HEK293 (cell line): ENCODE results near the gene CASK.

ENCODE experiments used
- HOXC10 ChIP-seq: sonication (generic); formaldehyde crosslinking; IDR thresholded peaks from 2 replicates; pipeline ENCODE4 v1.8.1; 2023; ENCODE audit warnings: mild to moderate bottlenecking, missing genetic modification reagents
- MZF1 ChIP-seq: fragments of 450-650 bp; formaldehyde crosslinking; IDR thresholded peaks from 2 replicates; pipeline ENCODE4 v1.5.1; 2017; ENCODE audit warnings: missing biosample characterization, missing genetic modification characterization, borderline replicate concordance
- WT1 ChIP-seq: fragments of 450-650 bp; formaldehyde crosslinking; IDR thresholded peaks from 2 replicates; pipeline ENCODE4 v1.5.1; 2016; ENCODE audit warnings: missing biosample characterization, missing genetic modification characterization
- ZBTB48 ChIP-seq: fragments of 450-650 bp; formaldehyde crosslinking; IDR thresholded peaks from 2 replicates; pipeline ENCODE4 v1.5.1; 2016; ENCODE audit warnings: missing biosample characterization, missing genetic modification characterization
- ZEB2 ChIP-seq: fragments of 450-650 bp; formaldehyde crosslinking; IDR thresholded peaks from 2 replicates; pipeline ENCODE4 v1.5.1; 2016; ENCODE audit warnings: missing biosample characterization, missing genetic modification characterization
- ZFHX2 ChIP-seq: fragments of 450-650 bp; formaldehyde crosslinking; conservative IDR thresholded peaks from 2 replicates; pipeline ENCODE4 v1.5.1; 2016; ENCODE audit warnings: missing biosample characterization, missing genetic modification characterization
- ZNF292 ChIP-seq: fragments of 450-650 bp; formaldehyde crosslinking; IDR thresholded peaks from 2 replicates; pipeline ENCODE4 v1.5.1; 2016; ENCODE audit warnings: low read depth, missing biosample characterization, missing genetic modification characterization, borderline replicate concordance
- ZNF555 ChIP-seq: fragments of 450-650 bp; formaldehyde crosslinking; conservative IDR thresholded peaks from 2 replicates; pipeline ENCODE4 v1.5.1; 2017; ENCODE audit warnings: missing biosample characterization, mild to moderate bottlenecking, missing genetic modification characterization, inconsistent platforms
- ZNF560 ChIP-seq: fragments of 450-650 bp; formaldehyde crosslinking; IDR thresholded peaks from 2 replicates; pipeline ENCODE4 v1.5.1; 2017; ENCODE audit warnings: missing biosample characterization, missing genetic modification characterization, borderline replicate concordance
- ZNF621 ChIP-seq: fragments of 450-650 bp; formaldehyde crosslinking; IDR thresholded peaks from 2 replicates; pipeline ENCODE4 v1.5.1; 2017; ENCODE audit warnings: missing biosample characterization, missing genetic modification characterization
- ZNF791 ChIP-seq: fragments of 450-650 bp; formaldehyde crosslinking; IDR thresholded peaks from 2 replicates; pipeline ENCODE4 v1.5.1; 2016; ENCODE audit warnings: missing biosample characterization, missing genetic modification characterization
- ZNF792 ChIP-seq: fragments of 450-650 bp; formaldehyde crosslinking; IDR thresholded peaks from 2 replicates; pipeline ENCODE4 v1.5.1; 2016; ENCODE audit warnings: missing biosample characterization, missing genetic modification characterization
- ZSCAN16 ChIP-seq: fragments of 450-650 bp; formaldehyde crosslinking; IDR thresholded peaks from 2 replicates; pipeline ENCODE4 v1.5.1; 2016; ENCODE audit warnings: missing biosample characterization, missing genetic modification characterization
- TF ChIP-seq, protein P1 (sequence below): fragments of 450-650 bp; formaldehyde crosslinking; IDR thresholded peaks from 2 replicates; pipeline ENCODE4 v1.5.1; 2016; ENCODE audit warnings: missing biosample characterization, missing genetic modification characterization
- TF ChIP-seq, protein P2 (sequence below): fragments of 450-650 bp; formaldehyde crosslinking; IDR thresholded peaks from 2 replicates; pipeline ENCODE4 v1.5.1; 2016; ENCODE audit warnings: missing biosample characterization, missing genetic modification characterization
- TF ChIP-seq, protein P3 (sequence below): fragments of 450-650 bp; formaldehyde crosslinking; IDR thresholded peaks from 2 replicates; pipeline ENCODE4 v1.5.1; 2017; ENCODE audit warnings: missing biosample characterization, missing genetic modification characterization
- TF ChIP-seq, protein P4 (sequence below): fragments of 450-650 bp; formaldehyde crosslinking; IDR thresholded peaks from 2 replicates; pipeline ENCODE4 v1.5.1; 2016; ENCODE audit warnings: missing biosample characterization, missing genetic modification characterization
- TF ChIP-seq, protein P5 (sequence below): fragments of 450-650 bp; formaldehyde crosslinking; IDR thresholded peaks from 2 replicates; pipeline ENCODE4 v1.5.1; 2016; ENCODE audit warnings: missing biosample characterization, missing genetic modification characterization
- TF ChIP-seq, protein P6 (sequence below): fragments of 450-650 bp; IDR thresholded peaks from 2 replicates; pipeline ENCODE4 v1.5.1; 2018; ENCODE audit warnings: missing biosample characterization, mild to moderate bottlenecking, missing genetic modification characterization
- TF ChIP-seq, protein P7 (sequence below): fragments of 450-650 bp; formaldehyde crosslinking; IDR thresholded peaks from 2 replicates; pipeline ENCODE4 v1.5.1; 2016; ENCODE audit warnings: missing biosample characterization, missing genetic modification characterization
- TF ChIP-seq, protein P8 (sequence below): fragments of 450-650 bp; formaldehyde crosslinking; IDR thresholded peaks from 2 replicates; pipeline ENCODE4 v1.5.1; 2017; ENCODE audit warnings: missing biosample characterization, missing genetic modification characterization
- TF ChIP-seq, protein P9 (sequence below): sonication (generic); formaldehyde crosslinking; IDR thresholded peaks from 2 replicates; pipeline ENCODE4 v1.8.1; 2022; ENCODE audit warnings: mild to moderate bottlenecking, moderate library complexity, missing genetic modification reagents

The CASK gene

DNA sequence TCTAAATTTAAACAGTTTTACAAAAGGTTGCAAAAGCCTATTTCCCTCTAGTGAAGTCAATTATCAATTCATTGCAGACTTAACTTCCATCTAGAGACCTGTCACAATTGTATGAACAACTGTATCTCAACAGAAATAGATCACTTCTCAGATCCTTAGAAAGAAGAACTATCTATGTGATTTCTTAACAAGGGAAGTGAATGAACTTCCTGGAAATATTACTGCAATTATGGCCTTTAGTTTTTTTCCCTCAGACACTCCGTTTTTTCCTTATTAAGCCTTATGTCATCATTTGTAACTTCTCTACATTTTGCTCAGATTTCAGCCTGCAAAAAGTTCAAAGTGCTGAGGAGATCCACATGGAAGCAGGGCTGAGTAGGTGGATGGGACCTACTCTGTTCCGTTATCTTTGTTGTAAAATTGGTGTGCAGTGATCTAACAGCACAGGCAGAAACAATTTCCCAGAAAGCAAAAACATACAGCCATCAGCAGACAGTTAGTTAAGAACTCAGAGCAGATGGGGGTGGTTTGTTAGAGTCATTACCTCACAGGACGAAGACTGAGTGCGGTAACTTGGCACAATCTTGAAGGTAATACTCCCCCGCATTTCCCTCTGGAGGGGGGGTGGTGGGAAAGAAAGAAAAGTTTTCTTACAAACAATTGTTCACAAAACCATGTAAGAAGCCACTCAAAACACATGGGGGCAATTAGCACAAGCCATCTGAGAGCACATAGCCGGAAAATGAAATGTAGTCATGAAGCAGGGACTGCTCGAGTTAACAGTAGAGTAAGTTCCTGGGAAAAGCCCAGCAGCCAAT is 363.9 kb downstream of the CASK start (continued):
- TF ChIP-seq ZNF791 (tag by site-specific recombination) (no peak), ZNF560 (tag by site-specific recombination) (no peak), ZSCAN16 (tag by site-specific recombination) (no peak), ZFHX2 (peak; percentile 52), ZNF792 (no peak), WT1 (tag by site-specific recombination) (peak; percentile 20; the same call in 1 of the 2 replicates), ZNF621 (tag by site-specific recombination) (no peak), HOXC10 (CRISPR knock-in tag) (no peak), MZF1 (tag by site-specific recombination) (no peak), ZBTB48 (tag by site-specific recombination) (no peak), ZNF555 (no peak), ZNF292 (tag by site-specific recombination) (no peak), ZEB2 (tag by site-specific recombination) (0 out of 2 replicates have a peak, but pooled peaks have one; percentile 25)
- TF ChIP-seq, protein P1, sequence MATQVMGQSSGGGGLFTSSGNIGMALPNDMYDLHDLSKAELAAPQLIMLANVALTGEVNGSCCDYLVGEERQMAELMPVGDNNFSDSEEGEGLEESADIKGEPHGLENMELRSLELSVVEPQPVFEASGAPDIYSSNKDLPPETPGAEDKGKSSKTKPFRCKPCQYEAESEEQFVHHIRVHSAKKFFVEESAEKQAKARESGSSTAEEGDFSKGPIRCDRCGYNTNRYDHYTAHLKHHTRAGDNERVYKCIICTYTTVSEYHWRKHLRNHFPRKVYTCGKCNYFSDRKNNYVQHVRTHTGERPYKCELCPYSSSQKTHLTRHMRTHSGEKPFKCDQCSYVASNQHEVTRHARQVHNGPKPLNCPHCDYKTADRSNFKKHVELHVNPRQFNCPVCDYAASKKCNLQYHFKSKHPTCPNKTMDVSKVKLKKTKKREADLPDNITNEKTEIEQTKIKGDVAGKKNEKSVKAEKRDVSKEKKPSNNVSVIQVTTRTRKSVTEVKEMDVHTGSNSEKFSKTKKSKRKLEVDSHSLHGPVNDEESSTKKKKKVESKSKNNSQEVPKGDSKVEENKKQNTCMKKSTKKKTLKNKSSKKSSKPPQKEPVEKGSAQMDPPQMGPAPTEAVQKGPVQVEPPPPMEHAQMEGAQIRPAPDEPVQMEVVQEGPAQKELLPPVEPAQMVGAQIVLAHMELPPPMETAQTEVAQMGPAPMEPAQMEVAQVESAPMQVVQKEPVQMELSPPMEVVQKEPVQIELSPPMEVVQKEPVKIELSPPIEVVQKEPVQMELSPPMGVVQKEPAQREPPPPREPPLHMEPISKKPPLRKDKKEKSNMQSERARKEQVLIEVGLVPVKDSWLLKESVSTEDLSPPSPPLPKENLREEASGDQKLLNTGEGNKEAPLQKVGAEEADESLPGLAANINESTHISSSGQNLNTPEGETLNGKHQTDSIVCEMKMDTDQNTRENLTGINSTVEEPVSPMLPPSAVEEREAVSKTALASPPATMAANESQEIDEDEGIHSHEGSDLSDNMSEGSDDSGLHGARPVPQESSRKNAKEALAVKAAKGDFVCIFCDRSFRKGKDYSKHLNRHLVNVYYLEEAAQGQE (tag by site-specific recombination) = no peak
- TF ChIP-seq, protein P2, sequence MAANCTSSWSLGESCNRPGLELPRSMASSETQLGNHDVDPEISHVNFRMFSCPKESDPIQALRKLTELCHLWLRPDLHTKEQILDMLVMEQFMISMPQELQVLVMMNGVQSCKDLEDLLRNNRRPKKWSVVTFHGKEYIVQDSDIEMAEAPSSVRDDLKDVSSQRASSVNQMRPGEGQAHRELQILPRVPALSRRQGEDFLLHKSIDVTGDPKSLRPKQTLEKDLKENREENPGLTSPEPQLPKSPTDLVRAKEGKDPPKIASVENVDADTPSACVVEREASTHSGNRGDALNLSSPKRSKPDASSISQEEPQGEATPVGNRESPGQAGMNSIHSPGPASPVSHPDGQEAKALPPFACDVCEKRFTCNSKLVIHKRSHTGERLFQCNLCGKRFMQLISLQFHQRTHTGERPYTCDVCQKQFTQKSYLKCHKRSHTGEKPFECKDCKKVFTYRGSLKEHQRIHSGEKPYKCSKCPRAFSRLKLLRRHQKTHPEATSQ = no peak
- TF ChIP-seq, protein P3, sequence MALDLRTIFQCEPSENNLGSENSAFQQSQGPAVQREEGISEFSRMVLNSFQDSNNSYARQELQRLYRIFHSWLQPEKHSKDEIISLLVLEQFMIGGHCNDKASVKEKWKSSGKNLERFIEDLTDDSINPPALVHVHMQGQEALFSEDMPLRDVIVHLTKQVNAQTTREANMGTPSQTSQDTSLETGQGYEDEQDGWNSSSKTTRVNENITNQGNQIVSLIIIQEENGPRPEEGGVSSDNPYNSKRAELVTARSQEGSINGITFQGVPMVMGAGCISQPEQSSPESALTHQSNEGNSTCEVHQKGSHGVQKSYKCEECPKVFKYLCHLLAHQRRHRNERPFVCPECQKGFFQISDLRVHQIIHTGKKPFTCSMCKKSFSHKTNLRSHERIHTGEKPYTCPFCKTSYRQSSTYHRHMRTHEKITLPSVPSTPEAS (tag by site-specific recombination) = no peak
- TF ChIP-seq, protein P4, sequence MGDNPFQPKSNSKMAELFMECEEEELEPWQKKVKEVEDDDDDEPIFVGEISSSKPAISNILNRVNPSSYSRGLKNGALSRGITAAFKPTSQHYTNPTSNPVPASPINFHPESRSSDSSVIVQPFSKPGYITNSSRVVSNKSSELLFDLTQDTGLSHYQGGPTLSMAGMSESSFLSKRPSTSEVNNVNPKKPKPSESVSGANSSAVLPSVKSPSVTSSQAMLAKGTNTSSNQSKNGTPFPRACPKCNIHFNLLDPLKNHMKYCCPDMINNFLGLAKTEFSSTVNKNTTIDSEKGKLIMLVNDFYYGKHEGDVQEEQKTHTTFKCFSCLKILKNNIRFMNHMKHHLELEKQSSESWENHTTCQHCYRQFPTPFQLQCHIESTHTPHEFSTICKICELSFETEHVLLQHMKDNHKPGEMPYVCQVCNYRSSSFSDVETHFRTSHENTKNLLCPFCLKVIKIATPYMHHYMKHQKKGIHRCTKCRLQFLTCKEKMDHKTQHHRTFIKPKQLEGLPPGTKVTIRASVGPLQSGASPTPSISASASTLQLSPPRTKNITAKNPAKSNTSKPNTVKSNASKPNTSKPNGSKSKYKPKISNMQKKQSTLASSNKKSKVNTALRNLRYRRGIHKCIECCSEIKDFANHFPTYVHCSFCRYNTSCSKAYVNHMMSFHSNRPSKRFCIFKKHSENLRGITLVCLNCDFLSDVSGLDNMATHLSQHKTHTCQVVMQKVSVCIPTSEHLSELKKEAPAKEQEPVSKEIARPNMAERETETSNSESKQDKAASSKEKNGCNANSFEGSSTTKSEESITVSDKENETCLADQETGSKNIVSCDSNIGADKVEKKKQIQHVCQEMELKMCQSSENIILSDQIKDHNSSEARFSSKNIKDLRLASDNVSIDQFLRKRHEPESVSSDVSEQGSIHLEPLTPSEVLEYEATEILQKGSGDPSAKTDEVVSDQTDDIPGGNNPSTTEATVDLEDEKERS (tag by site-specific recombination) = no peak
- TF ChIP-seq, protein P5, sequence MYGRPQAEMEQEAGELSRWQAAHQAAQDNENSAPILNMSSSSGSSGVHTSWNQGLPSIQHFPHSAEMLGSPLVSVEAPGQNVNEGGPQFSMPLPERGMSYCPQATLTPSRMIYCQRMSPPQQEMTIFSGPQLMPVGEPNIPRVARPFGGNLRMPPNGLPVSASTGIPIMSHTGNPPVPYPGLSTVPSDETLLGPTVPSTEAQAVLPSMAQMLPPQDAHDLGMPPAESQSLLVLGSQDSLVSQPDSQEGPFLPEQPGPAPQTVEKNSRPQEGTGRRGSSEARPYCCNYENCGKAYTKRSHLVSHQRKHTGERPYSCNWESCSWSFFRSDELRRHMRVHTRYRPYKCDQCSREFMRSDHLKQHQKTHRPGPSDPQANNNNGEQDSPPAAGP = no peak
- TF ChIP-seq, protein P6, sequence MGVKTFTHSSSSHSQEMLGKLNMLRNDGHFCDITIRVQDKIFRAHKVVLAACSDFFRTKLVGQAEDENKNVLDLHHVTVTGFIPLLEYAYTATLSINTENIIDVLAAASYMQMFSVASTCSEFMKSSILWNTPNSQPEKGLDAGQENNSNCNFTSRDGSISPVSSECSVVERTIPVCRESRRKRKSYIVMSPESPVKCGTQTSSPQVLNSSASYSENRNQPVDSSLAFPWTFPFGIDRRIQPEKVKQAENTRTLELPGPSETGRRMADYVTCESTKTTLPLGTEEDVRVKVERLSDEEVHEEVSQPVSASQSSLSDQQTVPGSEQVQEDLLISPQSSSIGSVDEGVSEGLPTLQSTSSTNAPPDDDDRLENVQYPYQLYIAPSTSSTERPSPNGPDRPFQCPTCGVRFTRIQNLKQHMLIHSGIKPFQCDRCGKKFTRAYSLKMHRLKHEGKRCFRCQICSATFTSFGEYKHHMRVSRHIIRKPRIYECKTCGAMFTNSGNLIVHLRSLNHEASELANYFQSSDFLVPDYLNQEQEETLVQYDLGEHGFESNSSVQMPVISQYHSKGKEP = no peak
- TF ChIP-seq, protein P7, sequence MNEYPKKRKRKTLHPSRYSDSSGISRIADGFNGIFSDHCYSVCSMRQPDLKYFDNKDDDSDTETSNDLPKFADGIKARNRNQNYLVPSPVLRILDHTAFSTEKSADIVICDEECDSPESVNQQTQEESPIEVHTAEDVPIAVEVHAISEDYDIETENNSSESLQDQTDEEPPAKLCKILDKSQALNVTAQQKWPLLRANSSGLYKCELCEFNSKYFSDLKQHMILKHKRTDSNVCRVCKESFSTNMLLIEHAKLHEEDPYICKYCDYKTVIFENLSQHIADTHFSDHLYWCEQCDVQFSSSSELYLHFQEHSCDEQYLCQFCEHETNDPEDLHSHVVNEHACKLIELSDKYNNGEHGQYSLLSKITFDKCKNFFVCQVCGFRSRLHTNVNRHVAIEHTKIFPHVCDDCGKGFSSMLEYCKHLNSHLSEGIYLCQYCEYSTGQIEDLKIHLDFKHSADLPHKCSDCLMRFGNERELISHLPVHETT (tag by site-specific recombination) = no peak
- TF ChIP-seq, protein P8, sequence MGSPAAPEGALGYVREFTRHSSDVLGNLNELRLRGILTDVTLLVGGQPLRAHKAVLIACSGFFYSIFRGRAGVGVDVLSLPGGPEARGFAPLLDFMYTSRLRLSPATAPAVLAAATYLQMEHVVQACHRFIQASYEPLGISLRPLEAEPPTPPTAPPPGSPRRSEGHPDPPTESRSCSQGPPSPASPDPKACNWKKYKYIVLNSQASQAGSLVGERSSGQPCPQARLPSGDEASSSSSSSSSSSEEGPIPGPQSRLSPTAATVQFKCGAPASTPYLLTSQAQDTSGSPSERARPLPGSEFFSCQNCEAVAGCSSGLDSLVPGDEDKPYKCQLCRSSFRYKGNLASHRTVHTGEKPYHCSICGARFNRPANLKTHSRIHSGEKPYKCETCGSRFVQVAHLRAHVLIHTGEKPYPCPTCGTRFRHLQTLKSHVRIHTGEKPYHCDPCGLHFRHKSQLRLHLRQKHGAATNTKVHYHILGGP (tag by site-specific recombination) = no peak
- TF ChIP-seq, protein P9, sequence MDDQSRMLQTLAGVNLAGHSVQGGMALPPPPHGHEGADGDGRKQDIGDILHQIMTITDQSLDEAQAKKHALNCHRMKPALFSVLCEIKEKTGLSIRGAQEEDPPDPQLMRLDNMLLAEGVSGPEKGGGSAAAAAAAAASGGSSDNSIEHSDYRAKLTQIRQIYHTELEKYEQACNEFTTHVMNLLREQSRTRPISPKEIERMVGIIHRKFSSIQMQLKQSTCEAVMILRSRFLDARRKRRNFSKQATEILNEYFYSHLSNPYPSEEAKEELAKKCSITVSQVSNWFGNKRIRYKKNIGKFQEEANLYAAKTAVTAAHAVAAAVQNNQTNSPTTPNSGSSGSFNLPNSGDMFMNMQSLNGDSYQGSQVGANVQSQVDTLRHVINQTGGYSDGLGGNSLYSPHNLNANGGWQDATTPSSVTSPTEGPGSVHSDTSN = no peak
- TF ChIP-seq, all 188 proteins: peak for 10
